HEK293 (cell line): ENCODE measurements around the gene TAF1B.

Source experiments
- GLI4 ChIP-seq: fragments of 450-650 bp; formaldehyde crosslinking; IDR thresholded peaks from 2 replicates; pipeline ENCODE4 v1.5.1; 2016; ENCODE audit warnings: missing biosample characterization, missing genetic modification characterization
- PRDM1 ChIP-seq: fragments of 450-650 bp; formaldehyde crosslinking; IDR thresholded peaks from 2 replicates; pipeline ENCODE4; 2016; ENCODE audit warnings: missing biosample characterization, missing genetic modification characterization
- PRDM10 ChIP-seq: fragments of 450-650 bp; formaldehyde crosslinking; IDR thresholded peaks from 2 replicates; pipeline ENCODE4 v1.5.1; 2016; ENCODE audit warnings: missing biosample characterization, missing genetic modification characterization
- SALL2 ChIP-seq: fragments of 450-650 bp; formaldehyde crosslinking; IDR thresholded peaks from 2 replicates; pipeline ENCODE4 v1.5.0; 2017; ENCODE audit warnings: missing biosample characterization, mild to moderate bottlenecking, missing genetic modification characterization, borderline replicate concordance
- SCRT2 ChIP-seq: fragments of 450-650 bp; formaldehyde crosslinking; IDR thresholded peaks from 2 replicates; pipeline ENCODE4 v1.5.1; 2016; ENCODE audit warnings: missing biosample characterization, missing genetic modification characterization
- TCF7L2 ChIP-seq: IDR thresholded peaks from 2 replicates; pipeline ENCODE4 v1.6.1; 2011; ENCODE audit warnings: low read depth, mild to moderate bottlenecking, inconsistent platforms, low read length, moderate library complexity, borderline replicate concordance
- ZBTB48 ChIP-seq: fragments of 450-650 bp; formaldehyde crosslinking; IDR thresholded peaks from 2 replicates; pipeline ENCODE4 v1.5.1; 2016; ENCODE audit warnings: missing biosample characterization, missing genetic modification characterization
- ZBTB7A ChIP-seq: fragments of 450-650 bp; formaldehyde crosslinking; IDR thresholded peaks from 2 replicates; pipeline ENCODE4 v1.5.1; 2016; ENCODE audit warnings: low read depth, missing biosample characterization, missing genetic modification characterization
- ZEB2 ChIP-seq: fragments of 450-650 bp; formaldehyde crosslinking; IDR thresholded peaks from 2 replicates; pipeline ENCODE4 v1.5.1; 2016; ENCODE audit warnings: missing biosample characterization, missing genetic modification characterization
- ZNF138 ChIP-seq: fragments of 450-650 bp; formaldehyde crosslinking; IDR thresholded peaks from 2 replicates; pipeline ENCODE4 v1.5.1; 2016; ENCODE audit warnings: missing biosample characterization, missing genetic modification characterization, borderline replicate concordance
- ZNF146 ChIP-seq: fragments of 450-650 bp; formaldehyde crosslinking; IDR thresholded peaks from 2 replicates; pipeline ENCODE4 v1.5.1; 2016; ENCODE audit warnings: missing biosample characterization, missing genetic modification characterization
- ZNF155 ChIP-seq: fragments of 450-650 bp; formaldehyde crosslinking; IDR thresholded peaks from 2 replicates; pipeline ENCODE4 v1.5.1; 2016; ENCODE audit warnings: missing biosample characterization, missing genetic modification characterization
- ZNF18 ChIP-seq: fragments of 450-650 bp; formaldehyde crosslinking; IDR thresholded peaks from 2 replicates; pipeline ENCODE4 v1.5.1; 2016; ENCODE audit warnings: missing biosample characterization, missing genetic modification characterization
- ZNF211 ChIP-seq: fragments of 450-650 bp; formaldehyde crosslinking; IDR thresholded peaks from 2 replicates; pipeline ENCODE4 v1.5.1; 2016; ENCODE audit warnings: low read depth, missing biosample characterization, missing genetic modification characterization
- ZNF26 ChIP-seq: fragments of 450-650 bp; formaldehyde crosslinking; IDR thresholded peaks from 2 replicates; pipeline ENCODE4 v1.5.1; 2016; ENCODE audit warnings: missing biosample characterization, missing genetic modification characterization
- ZNF311 ChIP-seq: fragments of 450-650 bp; formaldehyde crosslinking; IDR thresholded peaks from 2 replicates; pipeline ENCODE4 v1.5.1; 2017; ENCODE audit warnings: missing biosample characterization, missing genetic modification characterization, borderline replicate concordance
- ZNF366 ChIP-seq: fragments of 450-650 bp; formaldehyde crosslinking; conservative IDR thresholded peaks from 2 replicates; pipeline ENCODE4 v1.5.1; 2016; ENCODE audit warnings: missing biosample characterization, missing genetic modification characterization
- ZNF394 ChIP-seq: fragments of 450-650 bp; formaldehyde crosslinking; IDR thresholded peaks from 2 replicates; pipeline ENCODE4 v1.5.1; 2016; ENCODE audit warnings: missing biosample characterization, missing genetic modification characterization, mild to moderate bottlenecking, moderate library complexity, borderline replicate concordance
- ZNF398 ChIP-seq: fragments of 450-650 bp; formaldehyde crosslinking; IDR thresholded peaks from 2 replicates; pipeline ENCODE4 v1.5.1; 2017; ENCODE audit warnings: missing biosample characterization, missing genetic modification characterization
- ZNF404 ChIP-seq: fragments of 450-650 bp; formaldehyde crosslinking; IDR thresholded peaks from 2 replicates; pipeline ENCODE4 v1.5.1; 2017; ENCODE audit warnings: missing biosample characterization, missing genetic modification characterization
- ZNF433 ChIP-seq: fragments of 450-650 bp; formaldehyde crosslinking; IDR thresholded peaks from 2 replicates; pipeline ENCODE4 v1.5.1; 2016; ENCODE audit warnings: missing biosample characterization, missing genetic modification characterization, low read depth
- ZNF488 ChIP-seq: fragments of 450-650 bp; formaldehyde crosslinking; IDR thresholded peaks from 2 replicates; pipeline ENCODE4 v1.5.1; 2016; ENCODE audit warnings: missing biosample characterization, missing genetic modification characterization
- ZNF600 ChIP-seq: fragments of 450-650 bp; formaldehyde crosslinking; IDR thresholded peaks from 2 replicates; pipeline ENCODE4 v1.5.1; 2016; ENCODE audit warnings: missing biosample characterization, missing genetic modification characterization
- ZNF670 ChIP-seq: fragments of 450-650 bp; formaldehyde crosslinking; IDR thresholded peaks from 2 replicates; pipeline ENCODE4 v1.5.1; 2016; ENCODE audit warnings: missing biosample characterization, missing genetic modification characterization, low read depth
- ZNF768 ChIP-seq: fragments of 450-650 bp; formaldehyde crosslinking; IDR thresholded peaks from 2 replicates; pipeline ENCODE4 v1.5.1; 2018; ENCODE audit warnings: missing biosample characterization, mild to moderate bottlenecking, missing genetic modification characterization
- ZNF843 ChIP-seq: fragments of 450-650 bp; formaldehyde crosslinking; IDR thresholded peaks from 2 replicates; pipeline ENCODE4 v1.5.1; 2016; ENCODE audit warnings: missing biosample characterization, missing genetic modification characterization
- ZSCAN18 ChIP-seq: fragments of 450-650 bp; formaldehyde crosslinking; IDR thresholded peaks from 2 replicates; pipeline ENCODE4 v1.5.1; 2016; ENCODE audit warnings: missing biosample characterization, missing genetic modification characterization

Gene TAF1B

GRCh38 chr2:9843229-9844035 is at the start of gene TAF1B (continued):
- no peak for TF ChIP-seq ZNF18 (tag by site-specific recombination)
- 0 out of 2 replicates have a peak, but pooled peaks have one; percentile 19 for TF ChIP-seq ZNF843 (tag by site-specific recombination)
- no peak for TF ChIP-seq ZNF155 (tag by site-specific recombination)
- TF ChIP-seq ZNF211 (tag by site-specific recombination): no peak
- no peak for TF ChIP-seq ZNF670 (tag by site-specific recombination)
- TF ChIP-seq ZNF26 (tag by site-specific recombination): no peak
- no peak for TF ChIP-seq SALL2
- TF ChIP-seq ZNF404 (tag by site-specific recombination): no peak
- no peak for TF ChIP-seq ZSCAN18 (tag by site-specific recombination)
- TF ChIP-seq ZBTB48 (tag by site-specific recombination): no peak
- TF ChIP-seq ZNF146: no peak
- TF ChIP-seq TCF7L2: peak; percentile 93
- peak; percentile 46 for TF ChIP-seq ZNF398 (tag by site-specific recombination)
- no peak for TF ChIP-seq SCRT2 (tag by site-specific recombination)
- TF ChIP-seq ZNF488 (tag by site-specific recombination): no peak
- peak; percentile 96 for TF ChIP-seq PRDM10 (tag by site-specific recombination)
- 0 out of 2 replicates have a peak, but pooled peaks have one; percentile 33 for TF ChIP-seq ZBTB7A (tag by site-specific recombination)
- TF ChIP-seq GLI4 (tag by site-specific recombination): no peak
- TF ChIP-seq PRDM1 (tag by site-specific recombination): no peak
- TF ChIP-seq ZNF433 (tag by site-specific recombination): no peak
- no peak for TF ChIP-seq ZNF768
- TF ChIP-seq ZNF366 (tag by site-specific recombination): peak; percentile 43; the same call in 1 of the 2 replicates
- peak; percentile 99 for TF ChIP-seq ZNF394 (tag by site-specific recombination)
- peak; percentile 82 for TF ChIP-seq ZEB2
- TF ChIP-seq ZNF600: peak; percentile 71
- TF ChIP-seq ZNF311 (tag by site-specific recombination): no peak
- no peak for TF ChIP-seq ZNF138 (tag by site-specific recombination)
